Breast epithelium (tissue), 3 donors: Measurements from ENCODE around the gene SH3BP1.

Experiments
- POLR2AphosphoS5 ChIP-seq, 3 donors: sonication (generic); formaldehyde crosslinking; IDR thresholded peaks; one replicate each; pipeline ENCODE4 v1.6.1; 2017; ENCODE audit warnings: antibody characterized with exemption in 3 of 3
- TF ChIP-seq, protein P1 (sequence below), 3 donors: fragments of 450-650 bp; IDR thresholded peaks; one replicate each; pipeline ENCODE4 v1.5.1; 2016 to 2017; ENCODE audit warnings: antibody characterized with exemption in 3 of 3, mild to moderate bottlenecking in 3 of 3, moderate library complexity in 3 of 3

DNA sequence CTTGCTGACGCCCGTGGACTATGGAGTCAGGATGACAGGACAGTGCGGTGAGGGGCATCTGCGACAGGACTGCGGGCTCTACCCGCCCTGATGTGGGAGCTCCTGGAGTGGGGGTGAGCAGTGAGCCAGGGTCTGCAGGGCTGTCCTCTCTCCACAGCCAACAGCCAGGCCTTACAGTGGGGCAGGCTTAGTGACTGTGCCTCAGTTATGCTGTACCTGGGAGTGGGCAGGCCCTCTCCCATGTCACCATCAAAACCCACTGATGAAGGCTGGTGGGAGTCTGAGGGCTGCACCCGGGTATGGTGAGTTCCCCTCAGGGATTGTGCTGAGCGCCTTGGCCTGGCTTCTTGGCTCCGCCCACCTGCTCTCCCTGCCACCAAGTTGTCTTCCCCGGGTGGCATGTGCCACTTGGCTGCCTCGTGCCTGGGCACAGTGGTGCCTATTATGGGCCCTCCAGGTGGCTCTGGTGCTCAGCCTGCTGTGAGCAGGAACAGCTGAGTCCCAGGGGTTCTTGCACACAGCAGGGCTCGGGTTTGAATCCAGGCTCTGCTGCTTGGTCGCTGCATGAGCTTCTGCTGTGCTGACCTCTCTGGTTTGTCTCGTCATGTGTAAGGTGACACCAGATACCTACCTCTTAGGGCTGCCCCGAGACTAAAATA, 53.3 kb downstream of the SH3BP1 start:
- no peak for TF ChIP-seq POLR2AphosphoS5 (IDR thresholded peaks at IDR 0.05)
- TF ChIP-seq, protein P1, sequence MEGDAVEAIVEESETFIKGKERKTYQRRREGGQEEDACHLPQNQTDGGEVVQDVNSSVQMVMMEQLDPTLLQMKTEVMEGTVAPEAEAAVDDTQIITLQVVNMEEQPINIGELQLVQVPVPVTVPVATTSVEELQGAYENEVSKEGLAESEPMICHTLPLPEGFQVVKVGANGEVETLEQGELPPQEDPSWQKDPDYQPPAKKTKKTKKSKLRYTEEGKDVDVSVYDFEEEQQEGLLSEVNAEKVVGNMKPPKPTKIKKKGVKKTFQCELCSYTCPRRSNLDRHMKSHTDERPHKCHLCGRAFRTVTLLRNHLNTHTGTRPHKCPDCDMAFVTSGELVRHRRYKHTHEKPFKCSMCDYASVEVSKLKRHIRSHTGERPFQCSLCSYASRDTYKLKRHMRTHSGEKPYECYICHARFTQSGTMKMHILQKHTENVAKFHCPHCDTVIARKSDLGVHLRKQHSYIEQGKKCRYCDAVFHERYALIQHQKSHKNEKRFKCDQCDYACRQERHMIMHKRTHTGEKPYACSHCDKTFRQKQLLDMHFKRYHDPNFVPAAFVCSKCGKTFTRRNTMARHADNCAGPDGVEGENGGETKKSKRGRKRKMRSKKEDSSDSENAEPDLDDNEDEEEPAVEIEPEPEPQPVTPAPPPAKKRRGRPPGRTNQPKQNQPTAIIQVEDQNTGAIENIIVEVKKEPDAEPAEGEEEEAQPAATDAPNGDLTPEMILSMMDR (IDR thresholded peaks at IDR 0.05) = no peak
